ENCODE data around the gene HDGFL3.

Gene HDGFL3

DNA sequence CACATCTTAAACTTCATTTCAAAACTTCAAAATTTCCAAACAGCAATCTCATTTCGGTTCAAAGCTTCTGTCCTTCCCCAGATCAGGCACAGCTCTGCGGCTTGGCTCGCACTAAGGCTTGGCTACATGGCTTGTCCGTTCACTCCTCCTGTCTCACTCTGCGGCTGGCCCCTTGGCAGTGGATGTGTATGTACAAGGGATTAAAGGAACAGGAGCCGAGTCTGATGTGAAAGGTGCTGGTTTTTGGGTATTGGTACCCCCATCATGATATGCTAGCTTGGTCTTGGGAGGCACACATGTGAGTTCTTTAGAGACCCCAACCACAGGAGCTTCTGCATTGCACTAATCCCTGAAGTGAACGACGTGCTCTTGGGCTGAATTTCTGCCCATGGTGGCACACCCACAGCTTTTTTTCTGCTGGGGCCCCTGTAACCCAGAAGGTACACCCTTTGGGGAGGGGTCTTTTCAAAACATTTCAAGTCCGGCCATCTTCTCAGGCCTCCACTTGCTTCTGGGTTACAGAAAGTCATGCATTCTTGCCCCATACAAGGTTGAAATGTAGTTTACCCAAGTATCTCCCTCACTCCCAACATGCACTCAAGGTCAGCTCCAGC, 87.5 kb downstream of the HDGFL3 start:
- no peak for DNase-seq

DNA sequence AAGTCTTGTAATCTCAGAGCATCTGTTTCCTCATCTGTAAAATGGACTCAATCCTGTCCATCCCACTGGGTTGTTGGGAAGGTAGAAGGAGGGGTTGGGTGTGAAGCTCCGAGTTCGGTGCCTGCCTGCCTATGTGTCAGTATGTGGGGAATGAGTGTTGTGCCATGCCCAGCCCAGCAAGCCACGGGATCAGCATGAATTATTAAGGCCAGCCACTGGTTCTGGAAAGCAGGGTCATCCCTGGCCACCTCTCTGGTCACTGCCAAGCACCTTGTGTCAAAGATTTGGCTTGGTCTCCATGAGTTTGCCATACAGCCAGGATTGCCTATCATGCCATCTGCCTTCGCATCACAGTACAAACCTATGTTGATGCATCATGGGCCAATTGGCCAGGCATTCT, 88.7 kb downstream of the HDGFL3 start:
- DNase-seq: no peak

DNA sequence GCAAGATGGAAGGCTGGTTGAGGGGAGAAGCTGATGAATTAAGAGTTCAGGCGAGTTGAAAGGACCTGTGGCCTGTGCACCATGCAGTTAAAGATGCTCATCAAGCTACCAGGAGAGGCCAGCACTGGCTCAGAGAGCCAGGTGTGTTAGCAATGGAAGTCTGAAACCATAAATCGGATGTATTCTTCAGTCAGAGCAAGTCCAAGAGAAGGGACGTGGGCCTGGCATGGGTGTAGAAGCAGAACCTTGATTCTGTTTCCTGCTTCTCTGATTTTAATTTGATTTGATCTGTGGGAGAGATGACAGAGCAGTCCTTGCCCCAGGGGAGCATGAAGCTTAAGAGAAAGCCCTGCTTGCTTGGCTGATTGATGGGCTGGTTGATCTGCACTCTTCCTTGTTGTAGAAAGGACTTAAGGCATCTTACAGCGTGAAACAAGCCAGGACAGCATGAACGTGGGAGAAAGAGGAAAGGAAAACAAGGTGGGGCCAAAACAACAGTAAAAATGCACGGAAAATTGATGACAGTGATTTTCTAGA, 89.3 kb downstream of the HDGFL3 start:
- no peak for DNase-seq

DNA sequence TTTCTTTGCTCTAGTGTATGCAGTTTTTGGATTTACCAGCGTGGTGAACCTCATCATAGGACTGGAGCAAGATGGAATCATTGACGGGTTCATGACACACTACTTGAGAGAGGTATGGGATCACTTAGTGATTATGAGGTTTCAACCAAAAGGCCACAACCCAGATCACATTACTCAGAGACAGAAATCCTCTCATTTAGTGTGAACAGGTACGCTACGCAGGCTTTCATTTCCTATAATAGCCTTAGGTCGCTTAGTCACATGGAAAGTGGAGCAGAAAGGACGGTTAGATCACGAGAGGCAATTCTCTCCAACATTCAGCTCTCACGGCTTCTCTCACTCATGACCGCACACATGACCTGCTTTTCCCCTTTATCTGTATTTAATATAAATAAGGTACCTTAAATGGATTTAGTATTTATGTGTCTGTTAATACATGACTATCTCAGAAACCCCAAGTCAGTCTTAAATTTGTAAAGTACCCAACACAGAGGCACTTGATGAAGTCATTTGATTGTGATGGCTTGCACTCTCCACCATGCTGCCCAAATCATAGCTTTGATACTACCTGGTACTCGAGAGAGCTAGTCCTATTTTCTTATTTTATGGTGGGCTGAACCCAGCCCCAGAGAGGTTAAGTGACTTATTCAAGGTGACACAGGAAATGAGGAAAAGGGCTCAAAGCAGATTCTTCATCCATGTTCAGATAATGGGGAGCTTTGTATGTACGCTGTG, 91.6 kb downstream of the HDGFL3 start:
- DNase-seq: no peak

DNA sequence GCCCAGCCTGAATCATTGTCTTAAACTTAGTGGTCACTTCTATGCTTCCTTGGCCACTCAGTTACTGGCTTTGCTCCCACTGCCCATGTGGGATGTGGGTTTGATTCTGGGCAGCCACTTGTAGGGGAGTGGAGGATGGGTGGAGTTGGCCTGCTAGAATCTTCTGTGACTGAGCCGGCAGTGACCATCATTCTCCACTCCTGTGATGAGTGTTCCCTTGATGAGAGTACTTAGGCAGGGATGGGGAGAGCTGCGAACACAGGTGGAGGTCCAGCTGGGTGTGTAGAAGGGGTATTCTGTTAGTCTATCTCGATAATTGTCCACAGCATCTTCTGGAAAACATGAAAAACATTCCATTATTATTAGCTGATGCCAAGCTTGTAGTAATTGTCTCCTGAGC, 92.2 kb downstream of the HDGFL3 start:
- DNase-seq: no peak

DNA sequence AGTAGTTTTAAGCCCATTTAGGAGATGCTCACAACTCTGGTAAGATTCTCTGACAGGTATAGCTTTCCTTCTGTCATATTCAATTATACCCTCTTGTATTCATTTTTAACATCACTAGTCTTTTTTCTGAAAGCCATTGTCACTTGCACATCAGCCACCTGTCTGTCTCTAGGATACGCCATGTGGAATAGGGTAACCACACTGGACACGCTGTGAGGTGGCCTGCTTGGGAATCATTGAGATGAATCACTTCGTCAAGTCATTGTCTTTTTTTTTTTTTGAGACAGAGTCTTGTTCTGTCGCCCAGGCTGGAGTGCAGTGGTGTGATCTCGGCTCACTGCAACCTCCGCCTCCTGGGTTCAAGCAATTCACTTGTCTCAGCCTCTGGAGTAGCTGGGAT, 92.8 kb downstream of the HDGFL3 start:
- DNase-seq: no peak

DNA sequence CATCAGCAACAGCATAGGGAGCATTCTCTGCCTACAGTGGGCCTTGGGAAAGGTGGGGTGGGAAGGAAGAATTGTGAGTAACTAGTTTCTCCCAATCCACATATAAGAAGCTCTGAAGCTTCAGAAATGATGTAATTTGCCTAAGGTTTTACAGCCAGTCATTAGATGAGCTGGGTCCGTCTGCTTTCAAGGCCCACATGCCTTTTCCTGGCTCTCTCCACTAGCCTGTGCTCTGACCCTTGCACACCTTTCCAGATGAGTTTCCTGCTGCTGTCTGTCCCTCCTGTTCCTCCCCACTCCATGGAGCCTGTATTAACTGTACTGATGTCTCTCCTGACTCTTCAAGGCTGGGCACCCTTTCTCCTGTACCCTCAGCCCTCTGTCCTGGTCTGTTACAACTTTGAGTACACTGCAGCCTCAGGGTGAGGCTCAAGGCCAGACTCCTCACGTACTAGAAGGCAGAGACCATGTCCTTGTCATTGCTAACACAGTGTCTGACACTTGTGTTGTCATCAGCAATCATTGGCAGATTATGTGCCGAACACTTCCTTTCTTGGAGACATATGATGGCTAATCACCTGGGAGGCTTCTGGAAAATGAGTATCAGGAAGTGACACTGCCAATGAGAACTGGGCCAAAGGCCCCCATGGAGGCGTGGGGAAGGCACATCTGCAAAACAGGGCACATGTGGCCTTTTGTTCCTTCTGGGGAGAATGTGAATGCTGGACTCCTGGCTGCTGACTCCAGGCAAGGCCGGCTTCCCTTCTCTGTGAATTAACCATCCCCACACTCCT, 93.5 kb downstream of the HDGFL3 start:
- DNase-seq: no peak

DNA sequence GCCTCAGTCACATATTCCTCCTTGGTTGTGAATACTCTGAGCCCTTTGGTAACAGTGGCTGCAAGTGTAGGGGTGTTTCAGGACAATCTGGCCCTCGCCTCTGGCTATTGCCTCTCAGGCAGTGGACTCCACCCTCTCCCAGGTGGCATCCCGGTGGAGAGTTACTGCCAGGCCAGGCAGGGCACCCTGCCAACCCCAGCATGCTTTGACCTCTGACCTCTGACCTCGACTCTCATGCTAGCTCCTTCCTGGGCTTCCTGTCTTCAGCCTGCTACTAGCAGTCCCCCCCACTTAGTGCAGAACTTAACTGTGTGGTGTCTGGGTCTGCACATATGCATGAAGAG, 94.7 kb downstream of the HDGFL3 start:
- no peak for DNase-seq

DNA sequence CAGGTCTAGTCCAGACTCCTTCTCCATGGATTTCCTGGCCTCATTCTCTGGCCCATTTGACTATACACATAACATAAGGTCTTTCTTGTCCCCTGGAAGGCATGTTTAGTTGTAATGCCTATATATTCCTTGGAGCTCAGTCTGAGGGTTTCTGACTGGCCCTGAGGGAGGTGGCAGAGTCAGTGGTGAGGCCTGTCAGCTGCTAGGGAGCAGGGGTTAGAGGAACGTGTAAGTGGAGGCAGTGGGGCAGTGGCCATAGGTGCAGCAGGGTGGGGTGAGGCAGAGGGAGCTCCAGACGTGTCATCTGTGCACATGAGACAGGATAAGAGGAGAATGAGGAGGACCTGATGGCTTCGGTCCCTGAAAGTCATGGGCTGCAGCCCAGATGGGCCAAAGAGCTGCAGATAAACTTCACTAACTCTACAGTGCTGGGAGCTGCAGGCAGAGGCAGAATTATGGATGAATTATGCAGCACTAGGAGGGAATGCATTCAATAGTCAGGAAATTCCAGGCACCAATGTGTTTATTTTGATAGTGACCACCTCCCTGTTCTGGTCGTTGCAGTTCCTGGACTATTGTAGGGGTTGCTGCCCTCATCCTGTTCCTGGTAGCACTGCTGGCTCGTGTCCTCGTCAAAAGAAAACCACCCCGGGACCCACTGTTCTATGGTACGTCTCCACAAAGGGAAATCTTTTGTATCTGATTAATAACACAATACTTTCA, 95.2 kb downstream of the HDGFL3 start:
- DNase-seq: no peak

DNA sequence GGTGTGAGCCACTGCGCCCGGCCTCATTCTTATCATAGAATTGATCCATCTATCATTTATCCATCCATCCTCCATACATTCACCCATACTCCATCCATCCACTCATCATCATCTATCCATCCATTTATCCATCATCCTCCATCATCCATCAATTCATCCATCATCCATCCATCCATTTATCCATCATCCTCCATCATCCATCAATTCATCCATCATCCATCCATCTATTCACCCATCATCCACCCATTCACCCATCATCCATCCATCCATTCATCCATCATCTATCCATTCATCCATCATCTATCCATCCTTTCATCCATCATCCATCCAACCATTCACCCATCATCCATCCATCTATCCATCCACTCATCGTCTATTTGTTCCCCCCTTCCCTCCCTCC, 96.5 kb downstream of the HDGFL3 start:
- no peak for DNase-seq

DNA sequence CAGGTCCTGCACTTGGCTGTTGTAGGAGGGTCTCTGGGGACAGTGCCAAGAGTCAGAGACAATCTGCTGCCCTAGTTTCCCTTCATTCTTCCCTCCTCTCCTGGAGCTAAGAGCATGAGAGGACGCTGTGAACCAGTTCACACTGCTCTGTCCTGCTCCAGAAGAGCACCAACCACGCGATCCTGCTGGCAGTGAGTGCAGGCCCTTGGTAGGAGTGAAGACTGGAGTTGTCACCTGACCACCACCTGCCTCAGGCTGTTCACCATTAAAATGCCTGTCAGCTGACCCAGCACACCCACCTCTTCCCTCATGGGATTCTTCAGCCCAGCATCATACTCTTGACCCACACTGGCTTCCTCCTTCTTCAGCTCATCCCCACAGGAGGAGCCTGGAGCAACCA, 97.2 kb downstream of the HDGFL3 start:
- DNase-seq: no peak

DNA sequence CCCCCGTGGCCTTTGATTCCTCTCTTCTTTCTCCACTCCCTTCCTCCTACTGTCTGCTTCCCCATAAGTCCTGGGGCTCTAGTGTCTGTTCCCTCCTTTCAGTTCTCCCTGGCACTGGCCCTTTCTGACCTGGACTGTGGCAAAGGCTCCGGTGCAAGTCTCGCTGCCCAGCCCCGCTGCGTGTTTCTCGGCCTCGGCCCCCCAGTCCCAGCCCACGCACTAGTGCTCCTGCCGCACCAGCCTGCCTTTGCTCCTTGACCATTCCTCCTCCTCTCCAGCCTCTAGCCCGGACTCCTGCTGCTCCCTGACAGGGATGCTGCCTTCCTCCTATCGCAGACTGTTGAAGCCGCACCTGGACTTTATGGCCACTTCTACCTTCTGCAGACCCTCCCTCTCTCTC, 98.1 kb downstream of the HDGFL3 start:
- no peak for DNase-seq

DNA sequence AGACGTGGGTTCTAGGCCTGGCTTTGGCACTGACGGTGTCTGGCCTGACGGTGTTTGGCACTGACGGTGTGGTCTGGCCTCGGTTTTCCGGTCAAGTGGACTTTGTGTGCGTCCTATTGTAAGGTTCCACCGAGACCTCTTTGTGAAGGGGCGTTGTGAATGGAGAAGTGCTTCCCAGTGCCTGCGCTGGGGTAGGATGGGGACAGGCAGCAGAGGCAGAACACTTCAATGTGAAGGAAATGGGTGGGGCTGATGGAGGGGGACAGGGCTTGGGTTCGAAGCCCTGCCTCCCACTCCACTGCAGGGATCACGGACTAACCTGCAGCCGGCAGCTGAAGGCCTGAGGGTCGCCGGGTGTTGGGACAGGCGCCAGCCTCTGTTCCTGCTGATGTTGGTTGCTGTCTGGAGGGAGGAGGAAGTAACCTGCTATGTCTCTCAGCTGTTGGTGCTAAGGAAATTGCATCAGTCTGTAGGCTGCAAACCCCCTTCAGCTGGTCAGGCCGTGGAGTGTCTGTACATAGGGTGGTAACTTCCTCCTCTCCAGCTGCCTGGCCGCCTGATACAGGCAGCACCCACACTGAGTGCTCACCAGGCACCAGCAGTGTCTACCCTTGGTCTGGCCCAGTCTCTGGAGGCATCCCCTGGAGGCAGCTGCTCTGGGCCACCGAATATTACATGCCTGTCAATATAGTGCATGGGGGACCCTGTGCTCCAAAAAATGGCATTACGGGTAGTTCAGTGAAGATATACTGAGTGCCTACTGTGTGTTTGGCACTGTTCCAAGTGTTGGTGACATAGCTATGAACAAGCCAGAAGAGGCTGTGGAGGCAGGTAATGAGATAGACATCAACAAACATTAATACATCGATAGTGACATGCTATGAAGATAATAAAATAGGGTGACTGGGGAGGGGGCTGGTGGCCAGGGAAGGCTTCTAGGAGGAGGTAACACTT, 99.1 kb downstream of the HDGFL3 start:
- no peak for DNase-seq

DNA sequence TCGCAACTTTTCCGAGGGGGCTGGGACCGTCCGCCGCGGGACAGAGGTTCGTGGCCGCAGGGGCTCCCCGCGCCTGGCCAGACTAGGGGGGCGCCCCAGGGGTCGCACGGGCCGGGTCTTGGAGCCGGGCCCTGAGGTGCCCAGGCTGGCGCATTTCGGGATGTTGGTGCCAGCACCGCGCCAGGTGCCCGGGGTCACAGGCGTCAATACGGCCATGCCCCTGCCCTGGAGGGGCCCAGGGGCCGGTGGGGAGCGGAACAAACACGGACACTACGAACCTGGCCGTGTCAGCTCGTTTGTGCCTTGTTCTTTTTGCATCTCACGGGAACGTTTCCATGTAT, 99.8 kb downstream of the HDGFL3 start:
- no peak for DNase-seq

DNA sequence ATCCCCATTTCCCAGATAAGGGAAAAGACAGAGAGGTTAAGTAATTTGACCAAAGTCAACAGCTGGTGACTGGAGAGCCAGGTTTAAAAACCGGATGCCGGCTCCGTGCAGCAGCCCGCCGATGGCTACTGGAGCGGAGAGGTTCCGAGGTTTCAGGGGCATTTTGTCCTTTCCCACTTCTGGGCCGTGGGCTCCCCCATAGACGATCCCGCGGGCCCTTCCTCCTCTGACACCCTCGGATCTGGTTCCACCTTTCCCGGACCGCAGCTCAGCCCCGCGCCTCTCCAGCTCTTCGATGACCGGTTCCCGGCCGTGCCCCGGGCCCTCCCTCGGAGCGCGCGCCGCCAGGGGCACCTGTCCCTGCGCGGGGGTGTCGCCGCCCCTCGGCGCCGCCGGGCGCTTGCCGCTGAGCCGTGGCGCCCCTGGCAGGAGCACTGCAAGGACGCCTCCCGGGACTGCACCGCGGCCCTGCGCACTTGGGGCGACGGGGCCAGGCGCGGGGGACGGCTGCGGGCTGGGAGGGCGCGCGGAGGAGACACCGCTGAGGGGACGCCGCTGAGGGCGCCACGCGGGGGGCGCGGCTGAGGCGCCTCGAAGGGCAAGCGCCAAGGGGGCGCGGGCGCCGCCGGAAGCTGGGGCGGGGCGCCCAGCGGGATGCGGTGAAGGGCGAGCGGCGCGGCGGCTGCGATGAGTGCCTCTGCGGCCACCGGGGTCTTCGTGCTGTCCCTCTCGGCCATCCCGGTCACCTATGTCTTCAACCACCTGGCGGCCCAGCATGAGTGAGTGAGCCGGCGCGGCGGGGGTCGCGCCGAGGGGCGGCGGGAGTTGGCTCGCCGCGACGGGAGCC, 100.4 kb downstream of the HDGFL3 start, which contains the start of gene TM6SF1:
Gene TM6SF1 (plus strand): TSS at position 652 of the 847 bp plus-strand sequence. CDS start 36 bp downstream, at position 688.
- no peak for DNase-seq

DNA sequence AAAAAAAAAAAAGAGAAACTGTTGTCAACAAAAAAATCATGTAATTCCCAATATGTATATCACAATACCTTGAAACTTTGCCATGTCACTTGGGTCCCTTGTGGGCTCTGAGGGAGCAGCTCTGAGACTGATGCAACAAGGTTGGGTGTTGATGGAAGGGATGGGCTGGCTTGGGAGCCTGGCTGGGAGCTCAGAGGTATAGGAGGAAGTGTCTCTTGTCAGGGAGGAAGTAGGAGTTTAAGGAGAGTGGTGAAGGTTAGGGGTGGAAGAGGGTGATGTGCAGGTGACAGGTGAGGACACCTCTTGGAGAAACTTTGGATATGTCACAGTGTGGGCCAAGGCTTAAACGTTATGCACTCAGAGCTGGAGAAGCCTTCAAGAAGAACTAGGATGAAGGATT, 102.2 kb downstream of the HDGFL3 start:
- DNase-seq: no peak

DNA sequence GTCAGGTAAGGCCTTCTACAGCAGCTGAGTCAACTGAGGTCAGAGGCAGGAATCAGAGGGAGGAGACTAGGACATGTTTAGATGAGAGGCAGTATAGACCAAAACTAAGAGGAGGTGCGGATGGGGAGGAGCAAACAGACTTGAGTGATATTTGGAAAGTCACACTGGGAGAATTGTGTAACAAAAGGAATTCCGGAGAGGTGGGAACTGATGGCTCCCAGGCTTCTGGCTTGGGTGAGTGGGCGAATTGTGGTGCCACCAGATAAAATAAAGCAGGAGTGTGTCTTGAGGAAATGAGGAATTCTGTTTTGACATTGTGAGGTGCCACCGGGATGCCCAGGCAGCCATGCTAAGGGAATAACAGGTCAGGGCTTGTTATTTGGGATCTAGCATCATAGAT, 103.5 kb downstream of the HDGFL3 start:
- DNase-seq: no peak

DNA sequence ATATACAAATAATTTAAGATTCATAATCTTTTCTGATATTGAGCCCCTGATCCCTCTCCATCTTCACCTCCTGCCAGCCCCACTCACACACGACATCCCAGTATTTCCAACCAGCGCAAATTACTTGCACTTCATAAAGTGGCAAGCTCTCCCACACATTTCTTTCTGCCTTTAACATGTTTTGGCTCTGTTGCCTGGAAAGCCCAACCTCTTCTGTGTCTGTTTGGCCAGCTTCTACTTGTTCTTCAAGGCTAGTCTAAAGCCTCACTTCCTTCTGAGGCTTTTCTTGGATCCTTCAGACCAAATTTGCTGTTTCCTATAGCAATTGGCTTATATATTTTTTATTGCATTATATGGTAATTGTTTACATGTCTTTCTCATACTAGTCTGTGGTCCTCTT, 105.3 kb downstream of the HDGFL3 start:
- DNase-seq: no peak

DNA sequence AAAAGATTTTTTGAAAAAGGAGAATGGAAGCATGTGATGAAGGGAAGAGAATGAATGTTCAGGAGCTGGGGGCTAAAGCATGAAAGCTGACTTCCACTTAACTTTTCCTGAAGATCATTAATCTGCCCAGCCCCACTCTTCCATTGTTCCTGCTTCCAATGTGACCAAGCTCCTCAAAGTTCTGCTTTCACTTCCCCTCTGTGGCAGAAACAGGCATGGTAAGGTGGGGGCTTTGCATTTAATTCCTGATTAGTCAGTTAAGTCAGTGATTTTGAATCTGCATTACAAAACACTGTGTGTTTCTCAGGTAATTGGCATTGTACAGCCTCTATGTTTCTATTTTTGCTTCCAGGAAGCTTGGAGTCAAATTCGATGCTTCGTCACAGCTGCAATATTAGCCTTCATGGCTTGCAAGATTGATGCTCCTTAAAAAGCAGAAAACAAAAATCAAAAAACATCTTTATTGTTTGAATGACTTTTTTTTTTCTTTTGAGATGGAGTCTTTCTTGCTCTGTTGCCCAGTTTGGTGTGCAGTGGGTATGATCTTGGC, 107.5 kb downstream of the HDGFL3 start:
- DNase-seq: no peak

DNA sequence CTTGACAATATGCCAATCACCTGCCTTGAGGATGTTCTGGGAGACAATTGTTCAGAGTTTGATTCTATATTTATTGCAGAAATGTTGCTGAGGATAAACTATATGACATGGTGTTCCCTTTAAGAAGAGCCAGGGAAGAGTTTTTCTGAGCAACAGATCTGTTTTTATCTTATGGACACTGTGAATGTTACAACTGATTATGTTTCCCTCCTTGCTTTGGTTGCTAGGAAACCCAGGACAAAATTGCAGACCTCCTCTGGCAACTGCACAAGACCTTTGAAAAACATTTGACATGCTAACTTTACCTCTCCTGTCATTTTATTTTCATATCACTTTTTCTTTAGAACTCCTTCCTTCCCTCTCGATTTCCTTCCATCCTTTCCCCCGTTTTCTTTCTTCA, 108.3 kb downstream of the HDGFL3 start:
- no peak for DNase-seq

DNA sequence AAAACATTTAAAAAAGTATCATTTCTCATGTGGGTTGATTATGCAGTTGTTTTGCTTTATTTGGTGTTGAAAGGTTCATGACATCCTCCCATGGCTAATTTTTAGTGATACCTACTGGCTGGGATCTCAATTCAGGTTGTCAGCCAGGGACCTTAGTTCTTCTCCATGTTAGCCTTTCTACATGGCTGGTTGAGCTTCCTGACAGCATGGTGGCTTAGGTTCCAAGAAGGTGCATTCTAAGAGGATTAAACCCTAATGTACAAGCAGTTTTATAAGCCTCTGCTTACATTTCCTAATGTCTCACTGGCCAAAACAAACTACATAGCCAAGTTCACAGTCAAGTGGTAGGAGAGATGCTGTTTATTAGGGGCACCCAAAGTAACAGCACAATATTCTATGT, 109.5 kb downstream of the HDGFL3 start:
- DNase-seq: no peak

Measured in stimulated activated naive CD4-positive, alpha-beta T cell treated with Interleukin-2 at 50 U/mL for 16 hours (primary cell).